Measurements from ENCODE around the gene DDC.

The DDC gene

DNA sequence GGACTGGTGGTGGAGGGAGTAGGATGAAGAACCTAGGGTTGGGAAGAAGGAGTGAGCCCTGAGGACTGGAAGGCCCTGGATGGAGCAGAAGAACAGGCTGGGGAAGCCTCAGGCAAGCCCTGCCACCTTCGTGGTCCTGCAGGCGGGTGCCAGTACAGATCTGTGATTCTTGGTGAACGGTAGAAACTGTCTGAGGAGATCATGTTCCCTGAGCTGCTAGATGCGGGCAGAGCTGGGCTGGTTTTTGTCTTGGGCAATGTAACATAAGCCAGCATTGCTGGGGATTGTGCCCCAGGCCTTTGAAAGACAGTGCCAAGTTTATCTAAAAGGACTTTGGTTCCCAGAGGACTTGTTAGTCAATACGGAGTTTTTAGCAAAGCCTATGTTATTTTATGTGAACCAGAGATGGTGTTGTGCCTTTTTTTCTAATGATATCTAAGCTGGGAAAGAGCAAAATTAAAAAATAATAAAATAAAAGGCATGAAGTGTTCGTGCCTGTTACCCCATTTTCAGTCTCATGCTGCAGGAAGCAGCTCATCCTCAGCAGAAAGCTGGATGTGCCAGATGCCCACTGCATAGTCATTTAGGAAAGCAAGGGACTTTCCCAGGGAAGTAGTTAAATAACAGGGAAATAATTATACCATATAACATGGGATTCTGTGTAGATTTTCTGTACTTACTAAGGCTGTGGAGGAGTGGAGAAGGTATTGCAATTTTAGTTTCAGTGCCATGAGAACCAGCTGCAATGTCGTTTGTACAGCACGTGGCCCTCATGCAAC is 90.6 kb downstream of the DDC start:
- Histone ChIP-seq H3K4me3 (no peak overlapping the region), H3K4me2 (no peak overlapping the region), H3K27me3 (no peaks in the 10 kb centered on the region), H3K9ac (no peak overlapping the region), H3K27ac (no peak overlapping the region), H3K36me3 (no peaks in the 10 kb centered on the region), H3K9me3 (replicated peaks in 1 of 11) (no peaks in the 10 kb centered on the region), H4K20me1 (no peaks in the 10 kb centered on the region), H3K4me1 (peaks cover 0 to 35% (median 21%) of the 10 kb centered on the region in 10 experiments; a peak in 15 of 20 replicates)
- TF ChIP-seq Cebpa-rat (IDR thresholded peaks at IDR 0.05) = no peak

DNA sequence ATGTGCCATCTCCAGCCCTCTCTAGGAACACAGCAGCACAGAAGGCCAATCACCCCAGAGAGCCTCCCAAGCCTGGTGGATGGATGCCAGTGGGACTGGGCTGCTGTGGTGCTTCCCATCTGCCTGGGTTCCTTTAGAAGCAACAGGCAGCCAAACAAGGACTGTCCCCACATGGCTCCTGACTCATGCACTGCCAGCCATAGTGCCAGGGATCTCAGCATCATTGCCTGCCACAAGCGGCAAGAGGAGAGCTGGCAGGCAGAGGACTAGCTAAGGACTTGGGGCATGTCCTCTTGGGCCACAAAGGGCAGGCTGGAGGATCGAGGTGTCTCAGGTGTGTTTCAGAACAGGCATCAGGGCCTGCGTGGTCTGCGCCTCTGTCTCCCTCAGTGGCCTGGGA is 91.7 kb downstream of the DDC start:
- no peak overlapping the region for H3K27ac ChIP-seq
- no peak for TF ChIP-seq Cebpa-rat (IDR thresholded peaks at IDR 0.05)
- H3K9me3 ChIP-seq (replicated peaks in 1 of 11) = no peaks in the 10 kb centered on the region
- no peaks in the 10 kb centered on the region for H4K20me1 ChIP-seq
- H3K36me3 ChIP-seq = no peaks in the 10 kb centered on the region
- no peak overlapping the region for H3K4me2 ChIP-seq
- H3K27me3 ChIP-seq = no peaks in the 10 kb centered on the region
- peaks cover 0 to 38% (median 21%) of the 10 kb centered on the region in 10 experiments; a peak in 15 of 20 replicates for H3K4me1 ChIP-seq
- no peak overlapping the region for H3K4me3 ChIP-seq
- H3K9ac ChIP-seq = no peak overlapping the region

DNA sequence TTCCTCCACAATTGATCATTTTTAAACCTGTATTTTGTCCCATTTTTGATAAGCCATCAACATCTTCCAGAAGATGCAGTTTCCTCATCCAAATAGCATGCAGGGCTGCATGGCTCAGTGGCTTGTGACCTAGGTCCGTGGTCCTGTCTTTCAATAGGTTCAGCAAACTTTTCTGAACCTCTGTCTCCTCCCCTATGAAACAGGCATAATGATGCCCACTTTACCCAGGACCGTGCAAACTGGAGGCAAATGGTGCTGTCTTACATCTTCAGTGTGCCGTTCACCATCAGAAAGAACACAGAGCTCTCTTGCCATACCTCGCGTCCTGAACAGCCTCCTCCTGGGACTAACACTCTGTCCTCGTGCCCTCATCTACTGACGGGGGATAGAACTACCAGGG is 92.8 kb downstream of the DDC start:
- Histone ChIP-seq H3K27me3 (no peaks in the 10 kb centered on the region), H3K9me3 (replicated peaks in 1 of 11) (no peaks in the 10 kb centered on the region), H3K27ac (no peak overlapping the region), H3K36me3 (no peaks in the 10 kb centered on the region), H3K4me1 (peaks cover 0 to 49% (median 29%) of the 10 kb centered on the region in 10 experiments; a peak in 15 of 20 replicates), H4K20me1 (no peaks in the 10 kb centered on the region), H3K4me2 (peak overlapping the region in 1 of 11 experiments; percentile 61; a peak in 2 of 22 replicates), H3K9ac (no peak overlapping the region), H3K4me3 (no peak overlapping the region)
- no peak for TF ChIP-seq Cebpa-rat (IDR thresholded peaks at IDR 0.05)

DNA sequence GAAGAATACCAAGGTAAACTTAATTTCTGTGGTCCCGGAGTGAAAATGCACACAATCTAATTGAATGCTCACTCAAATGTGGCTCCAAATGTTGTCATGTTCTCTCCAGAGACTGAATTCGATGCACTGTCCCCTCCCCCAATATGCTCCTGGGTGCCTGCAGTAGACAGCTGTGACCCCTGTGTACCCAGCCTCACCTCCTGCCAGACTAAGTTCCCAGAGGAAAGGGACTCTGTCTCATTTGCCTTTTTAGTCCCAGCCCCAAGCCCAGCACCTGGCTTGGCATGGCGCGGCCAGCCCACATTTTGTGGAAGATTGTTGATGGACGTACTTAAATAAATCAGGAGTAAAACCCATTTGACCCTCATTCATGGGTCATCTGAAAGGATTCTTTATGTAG is 93.2 kb downstream of the DDC start:
- no peak overlapping the region for H3K4me3 ChIP-seq
- H3K9ac ChIP-seq = no peak overlapping the region
- no peak for TF ChIP-seq Cebpa-rat (IDR thresholded peaks at IDR 0.05)
- no peaks in the 10 kb centered on the region for H3K27me3 ChIP-seq
- peak overlapping the region in 5 of 11 experiments; percentile 9 to 74 (median 61); a peak in 7 of 22 replicates for H3K4me2 ChIP-seq
- H3K9me3 ChIP-seq (replicated peaks in 1 of 11) = no peaks in the 10 kb centered on the region
- peaks cover 0 to 49% (median 29%) of the 10 kb centered on the region in 10 experiments; a peak in 15 of 20 replicates for H3K4me1 ChIP-seq
- no peaks in the 10 kb centered on the region for H4K20me1 ChIP-seq
- no peak overlapping the region for H3K27ac ChIP-seq
- H3K36me3 ChIP-seq = no peaks in the 10 kb centered on the region

DNA sequence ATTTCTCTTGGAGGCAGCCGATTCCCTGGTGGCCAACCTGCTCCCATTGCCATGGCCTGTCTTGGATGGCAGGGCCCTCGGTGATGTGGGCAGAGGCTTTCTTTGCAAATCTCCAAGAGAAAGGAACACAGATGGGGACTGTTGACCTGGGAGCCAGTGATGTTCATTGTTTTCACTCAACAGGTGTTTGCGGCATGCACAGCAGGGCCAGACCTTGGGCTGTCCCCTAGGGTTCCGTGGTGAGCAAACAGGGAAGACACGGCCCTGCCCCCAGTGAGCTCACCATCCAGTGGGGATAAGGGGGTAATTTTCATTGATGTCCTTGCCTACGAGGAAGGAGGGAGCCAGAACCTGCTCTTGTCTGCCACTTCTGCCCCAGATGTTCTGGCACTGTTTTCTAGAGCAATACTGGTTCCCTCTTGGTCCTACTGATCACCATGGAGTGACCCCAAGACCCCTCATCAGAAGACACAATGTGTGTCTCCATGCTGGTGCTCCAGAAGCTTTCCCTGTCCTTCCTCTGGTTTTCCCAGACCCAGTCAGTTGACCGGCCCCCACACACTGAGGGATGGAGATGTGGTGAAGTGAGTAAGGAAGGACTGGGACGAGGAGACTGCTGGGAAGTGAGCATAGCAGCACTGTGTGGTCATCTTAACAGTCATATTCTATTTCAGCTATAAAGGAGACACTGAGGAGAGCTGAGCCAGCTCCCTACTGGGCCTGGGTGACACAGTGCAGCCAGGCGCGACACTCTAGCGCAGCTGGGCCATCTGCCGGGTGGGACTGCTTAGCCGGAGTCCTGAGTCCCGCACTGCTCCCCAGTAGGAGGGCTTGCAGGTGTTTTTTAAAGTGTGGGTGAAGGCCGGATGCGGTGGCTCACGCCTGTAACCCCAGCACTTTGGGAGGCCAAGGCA is 94.7 kb downstream of the DDC start:
- Histone ChIP-seq H3K4me2 (peak overlapping the region in 9 of 11 experiments; percentile 20 to 76 (median 59); a peak in 17 of 22 replicates), H3K36me3 (no peaks in the 10 kb centered on the region), H3K9ac (no peak overlapping the region)

DNA sequence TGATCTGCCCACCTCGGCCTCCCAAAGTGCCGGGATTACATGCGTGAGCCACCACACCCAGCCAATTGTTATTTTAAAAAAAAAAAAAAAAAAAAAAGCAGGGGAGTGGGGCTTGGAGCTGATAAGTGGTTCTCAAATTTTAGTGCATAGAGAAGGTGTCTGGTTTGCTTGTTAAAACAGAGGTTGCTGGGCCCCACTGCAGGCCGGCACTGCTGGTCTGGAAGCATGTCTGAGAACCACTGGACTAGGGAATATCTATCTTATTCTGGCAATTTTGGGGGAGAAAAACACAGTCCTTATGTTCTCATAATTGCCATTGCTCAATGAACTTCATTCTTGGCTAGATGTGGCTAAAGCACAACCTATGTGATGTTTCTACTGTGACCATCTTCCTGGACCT is 96.0 kb downstream of the DDC start:
- no peaks in the 10 kb centered on the region for H4K20me1 ChIP-seq
- no peak overlapping the region for H3K4me3 ChIP-seq
- H3K36me3 ChIP-seq = no peaks in the 10 kb centered on the region
- H3K27ac ChIP-seq = no peak overlapping the region
- H3K4me2 ChIP-seq = no peak overlapping the region
- H3K4me1 ChIP-seq = peaks cover 0 to 44% (median 29%) of the 10 kb centered on the region in 10 experiments; a peak in 15 of 20 replicates
- no peak overlapping the region for H3K9ac ChIP-seq
- no peak for TF ChIP-seq Cebpa-rat (IDR thresholded peaks at IDR 0.05)
- no peaks in the 10 kb centered on the region for H3K27me3 ChIP-seq
- no peaks in the 10 kb centered on the region for H3K9me3 ChIP-seq (replicated peaks in 1 of 11)

More for the DNA sequence above, 94.7 kb downstream of the DDC start:
- Histone ChIP-seq H3K27ac (no peak overlapping the region), H3K27me3 (no peaks in the 10 kb centered on the region), H4K20me1 (no peaks in the 10 kb centered on the region), H3K4me1 (peaks cover 0 to 48% (median 29%) of the 10 kb centered on the region in 10 experiments; a peak in 15 of 20 replicates), H3K4me3 (no peak overlapping the region), H3K9me3 (replicated peaks in 1 of 11) (no peaks in the 10 kb centered on the region)
- no peak for TF ChIP-seq Cebpa-rat (IDR thresholded peaks at IDR 0.05)

DNA sequence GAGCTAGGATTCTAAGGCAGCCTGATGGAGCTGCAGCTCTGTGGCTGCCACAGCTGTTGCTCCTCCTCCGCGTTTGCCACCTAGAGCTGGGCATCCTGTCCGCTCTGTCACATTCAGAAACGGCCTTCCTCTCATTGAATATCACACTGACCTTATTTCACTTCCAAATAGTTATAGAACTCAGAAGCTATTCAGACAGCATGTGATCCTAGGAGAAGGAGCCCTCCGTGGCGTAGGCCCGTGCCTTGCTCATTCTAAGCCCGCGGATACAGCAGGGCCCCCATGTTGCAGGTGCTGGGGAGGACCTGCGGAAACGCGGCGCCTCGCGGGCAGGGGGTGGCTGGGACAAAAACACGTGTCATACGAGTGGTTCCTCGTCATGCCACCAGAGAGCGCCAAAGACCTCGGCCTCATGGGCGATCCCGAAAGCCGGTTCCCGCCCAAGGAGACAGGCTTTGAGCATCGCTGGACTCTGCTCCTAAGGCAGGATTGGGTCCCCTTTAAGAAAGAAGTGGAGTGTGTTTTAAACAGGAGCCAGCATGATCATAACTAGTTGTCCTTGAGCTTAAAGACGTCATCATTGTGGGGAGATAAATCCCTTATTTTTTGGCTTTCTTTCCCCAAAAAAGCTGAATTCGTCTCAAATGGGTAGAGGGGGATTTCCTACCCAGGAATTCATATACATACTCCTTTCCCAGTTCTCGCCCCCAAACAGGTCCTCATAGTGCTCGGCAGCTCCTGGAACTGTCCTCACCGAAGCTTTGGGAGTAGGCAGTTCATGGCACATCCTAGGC is 97.2 kb downstream of the DDC start:
- Histone ChIP-seq H3K4me1 (peaks cover 0 to 44% (median 29%) of the 10 kb centered on the region in 10 experiments; a peak in 15 of 20 replicates), H3K36me3 (no peaks in the 10 kb centered on the region), H3K27me3 (no peaks in the 10 kb centered on the region), H3K27ac (no peak overlapping the region), H3K4me2 (peak overlapping the region; percentile 32 to 77 (median 65)), H3K4me3 (peak overlapping the region in 2 of 10 experiments; percentile 22 to 35; a peak in 3 of 20 replicates), H3K9me3 (replicated peaks in 1 of 11) (no peaks in the 10 kb centered on the region), H3K9ac (0 out of 22 replicates have a peak overlapping the region, but pooled peaks of 1 of the 11 experiments have one; percentile 47), H4K20me1 (no peaks in the 10 kb centered on the region)
- TF ChIP-seq Cebpa-rat (IDR thresholded peaks at IDR 0.05) = no peak

DNA sequence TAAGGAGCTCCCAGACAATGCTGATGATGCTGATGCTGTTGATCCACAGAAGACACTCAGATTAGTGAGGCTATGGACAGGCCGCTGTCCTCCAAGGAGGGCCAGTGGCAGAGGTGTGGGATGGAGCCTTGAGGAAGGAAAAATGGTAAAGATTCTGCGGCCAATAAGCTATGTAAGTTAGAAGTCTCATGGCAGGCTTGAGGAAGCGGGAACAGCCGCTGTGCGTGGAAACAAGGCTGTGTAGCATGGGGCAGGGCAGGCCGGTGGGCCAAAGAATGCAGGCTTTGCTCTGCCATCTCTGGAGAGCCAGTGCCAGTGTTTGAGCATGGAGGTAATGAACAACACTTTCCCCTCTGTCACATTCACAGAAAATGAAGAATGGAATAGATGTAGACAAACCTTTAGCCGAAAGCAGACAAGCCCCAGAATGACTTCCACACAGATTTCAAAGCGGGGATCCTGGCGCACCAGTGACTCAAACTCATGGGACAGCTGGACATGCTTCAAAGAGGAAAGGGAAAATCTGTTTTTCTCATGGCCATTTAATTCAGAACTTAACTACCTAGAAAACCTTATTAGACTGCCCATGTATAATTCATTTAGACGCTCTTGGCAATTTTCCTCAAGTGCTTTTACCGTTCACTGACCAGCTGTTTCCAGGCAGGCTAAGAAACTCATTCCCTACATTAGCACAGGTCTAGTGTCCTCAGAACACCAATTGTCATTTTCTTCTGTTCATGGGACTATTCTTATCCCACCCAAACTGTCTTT is 98.2 kb downstream of the DDC start:
- H3K4me1 ChIP-seq = peaks cover 0 to 40% (median 29%) of the 10 kb centered on the region in 10 experiments; a peak in 15 of 20 replicates
- H4K20me1 ChIP-seq = no peaks in the 10 kb centered on the region
- H3K9me3 ChIP-seq (replicated peaks in 1 of 11) = no peaks in the 10 kb centered on the region
- TF ChIP-seq Cebpa-rat (IDR thresholded peaks at IDR 0.05) = no peak
- H3K4me2 ChIP-seq = no peak overlapping the region
- H3K4me3 ChIP-seq = no peak overlapping the region
- H3K27me3 ChIP-seq = no peaks in the 10 kb centered on the region
- H3K36me3 ChIP-seq = no peaks in the 10 kb centered on the region
- no peak overlapping the region for H3K27ac ChIP-seq
- no peak overlapping the region for H3K9ac ChIP-seq
